ENCODE results near the gene RNF208.
A peak's percentile ranks its signal among the peaks of the same experiment; 100 is the strongest.

RNF208 gene

DNA sequence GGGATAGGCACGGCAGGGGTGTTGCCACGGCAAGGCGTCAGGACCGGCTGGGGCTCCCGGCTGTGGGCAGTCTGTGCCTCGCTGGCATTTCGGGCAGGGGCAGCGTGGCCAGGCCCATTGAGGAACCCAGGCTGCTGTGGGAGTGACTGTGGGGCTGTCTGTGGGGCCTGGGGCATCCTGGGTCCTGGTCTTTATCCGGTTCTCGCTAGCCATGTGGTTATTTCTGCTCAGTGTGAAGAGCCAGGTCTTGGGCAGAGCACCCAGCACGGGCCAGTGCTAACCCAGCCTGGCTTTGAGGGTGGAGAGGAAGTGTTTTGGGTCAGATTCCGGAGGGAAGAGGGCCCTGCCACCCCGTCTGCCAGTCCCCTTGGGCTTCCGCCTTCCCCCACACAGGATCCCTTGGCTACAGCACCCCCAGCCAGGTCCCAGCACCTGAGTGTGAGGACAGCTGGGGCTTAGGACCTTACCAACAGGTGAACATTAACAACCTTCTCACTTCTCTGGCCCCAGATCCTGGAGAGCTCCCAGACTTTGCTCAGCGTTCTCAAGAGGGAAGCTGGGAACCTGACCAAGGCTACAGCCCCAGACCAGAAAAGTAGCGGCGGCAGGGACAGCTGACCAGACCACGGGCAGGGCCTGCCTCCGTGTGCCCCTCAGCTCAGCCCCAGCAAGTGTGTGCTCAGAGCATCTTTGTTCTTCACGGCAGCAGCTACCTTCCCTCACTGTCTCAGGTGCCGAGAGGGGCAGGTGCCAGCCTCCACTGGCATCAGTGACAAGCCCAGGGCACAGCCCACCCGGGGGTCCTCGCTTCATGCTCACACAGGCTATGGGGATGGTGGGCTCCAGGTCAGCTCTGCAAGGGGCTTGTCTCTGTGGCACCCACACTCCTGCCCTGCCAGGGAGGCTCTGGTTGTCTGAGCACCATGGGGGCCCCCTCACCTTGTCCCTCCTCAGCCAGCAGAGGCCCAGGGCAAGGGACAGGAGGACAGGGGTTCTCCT is 32.4 kb downstream of the RNF208 start:
- no peak for DNase-seq

DNA sequence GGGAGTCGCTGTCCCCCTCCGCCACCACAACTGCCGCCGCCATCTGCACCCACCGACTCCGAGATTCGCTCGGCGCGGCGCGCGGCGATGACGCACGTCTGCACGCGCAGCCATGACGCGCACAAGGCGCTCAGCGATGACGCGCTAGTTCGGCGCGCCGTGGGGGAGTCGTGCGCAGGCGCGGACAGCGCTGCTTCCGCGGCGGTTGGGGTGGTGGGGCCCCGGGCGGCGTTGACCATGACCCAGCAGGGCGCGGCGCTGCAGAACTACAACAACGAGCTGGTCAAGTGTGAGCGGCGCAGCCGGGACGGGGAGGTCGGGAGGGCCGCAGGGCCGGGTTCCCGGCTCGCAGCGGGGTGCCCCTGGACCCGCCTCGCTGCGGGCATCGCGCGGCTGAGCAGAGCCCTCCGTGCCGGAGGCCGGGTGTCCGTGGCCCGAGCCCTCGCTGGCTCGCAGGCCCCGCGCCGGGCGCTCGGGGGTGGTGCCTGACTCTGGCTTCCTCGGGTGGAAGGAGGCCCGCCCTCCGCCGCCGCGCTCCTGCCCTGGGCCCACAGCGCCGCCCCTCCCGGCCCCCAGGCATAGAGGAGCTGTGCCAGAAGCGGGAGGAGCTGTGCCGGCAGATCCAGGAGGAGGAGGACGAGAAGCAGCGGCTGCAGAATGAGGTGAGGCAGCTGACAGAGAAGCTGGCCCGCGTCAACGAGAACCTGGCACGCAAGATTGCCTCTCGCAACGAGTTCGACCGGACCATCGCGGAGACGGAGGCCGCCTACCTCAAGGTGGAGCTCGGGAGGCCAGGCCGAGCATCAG is 33.3 kb downstream of the RNF208 start, which contains the start of the genes ANAPC2 and SSNA1:
Gene ANAPC2 (minus strand): TSS at position 71 of the 807 bp plus-strand sequence. CDS start 28 bp downstream, at position 43.
Gene SSNA1 (plus strand): TSS at position 187 of the 807 bp plus-strand sequence. CDS start 51 bp downstream, at position 238.
- DNase-seq = peak; percentile 66 to 70

DNA sequence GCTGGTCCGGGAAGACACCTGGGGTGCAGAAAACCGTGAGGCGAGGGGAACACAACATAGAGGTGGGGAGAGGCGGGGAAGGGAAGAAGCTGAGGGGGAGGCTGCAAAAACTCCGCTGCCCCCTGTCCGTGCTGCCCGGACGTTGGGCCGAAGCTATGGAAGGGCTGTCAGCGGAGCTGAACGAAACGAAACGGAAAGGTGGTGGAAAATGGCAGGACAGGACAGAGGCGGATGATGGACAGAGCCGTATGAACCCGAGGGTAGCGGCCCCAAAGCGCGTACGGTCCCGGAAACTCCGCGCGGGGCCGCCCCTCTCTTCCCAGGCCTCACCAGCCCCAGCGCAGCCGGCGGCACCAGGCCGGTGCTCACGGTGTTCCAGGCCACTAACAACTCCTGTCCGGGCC is 34.0 kb downstream of the RNF208 start:
- no peak for DNase-seq

DNA sequence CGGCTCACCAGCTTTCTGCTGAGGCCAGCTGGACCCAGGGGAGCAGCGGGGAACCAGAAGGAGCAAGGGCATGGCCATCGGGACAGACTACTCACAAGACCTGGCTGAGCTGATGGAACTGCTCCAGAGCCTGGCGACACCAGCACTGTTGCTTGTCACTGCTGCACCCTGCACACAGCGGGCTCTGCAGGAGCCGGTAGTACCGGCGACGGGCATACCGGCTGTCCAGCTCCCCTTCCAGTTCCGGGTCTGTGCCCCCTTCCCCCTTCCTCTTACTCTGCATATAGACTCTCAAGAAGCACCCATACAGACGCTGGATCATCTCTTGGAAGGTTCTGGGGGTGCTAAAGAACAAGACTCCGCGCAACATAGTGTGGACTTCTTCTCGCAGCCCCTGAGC is 34.7 kb downstream of the RNF208 start:
- no peak for DNase-seq

DNA sequence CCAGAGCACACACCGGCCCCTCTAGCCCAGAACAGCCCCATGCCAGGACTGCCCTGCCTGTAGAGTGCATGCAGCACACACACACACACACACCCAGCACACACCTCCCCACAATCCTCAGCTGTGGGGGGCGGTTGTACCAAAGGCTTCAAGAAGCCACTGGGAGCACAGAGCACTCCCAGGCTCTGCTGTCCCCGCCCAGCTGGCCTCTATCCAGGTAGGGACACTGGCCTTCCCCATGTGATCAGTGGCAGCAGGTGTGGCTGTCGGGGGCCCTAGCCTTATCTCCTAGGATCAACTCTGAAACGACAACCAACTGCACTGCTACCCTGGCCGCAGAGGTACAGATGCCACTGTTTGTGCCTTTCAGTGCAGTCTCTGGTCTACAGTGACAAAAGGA is 35.7 kb downstream of the RNF208 start:
- no peak for DNase-seq

DNA sequence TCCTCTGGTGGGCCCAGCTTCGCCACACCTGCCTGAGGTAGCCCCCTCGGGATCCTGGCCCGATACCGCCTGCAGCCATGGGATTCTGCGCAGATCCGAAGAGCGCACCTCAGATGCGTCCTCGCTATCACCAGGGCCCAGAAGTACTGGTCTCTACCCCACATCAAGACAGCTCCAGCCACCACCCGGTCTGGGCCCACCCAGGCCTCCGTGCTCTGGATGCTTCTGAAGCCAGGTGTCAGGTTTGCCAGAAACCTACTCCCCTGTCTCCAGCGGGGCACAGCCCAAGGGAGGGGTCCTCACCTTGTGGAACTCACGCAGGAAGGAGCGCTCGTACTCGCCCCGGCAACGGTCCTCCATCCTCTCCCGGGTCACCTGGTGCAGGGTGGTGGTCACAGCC is 36.1 kb downstream of the RNF208 start:
- DNase-seq = no peak

DNA sequence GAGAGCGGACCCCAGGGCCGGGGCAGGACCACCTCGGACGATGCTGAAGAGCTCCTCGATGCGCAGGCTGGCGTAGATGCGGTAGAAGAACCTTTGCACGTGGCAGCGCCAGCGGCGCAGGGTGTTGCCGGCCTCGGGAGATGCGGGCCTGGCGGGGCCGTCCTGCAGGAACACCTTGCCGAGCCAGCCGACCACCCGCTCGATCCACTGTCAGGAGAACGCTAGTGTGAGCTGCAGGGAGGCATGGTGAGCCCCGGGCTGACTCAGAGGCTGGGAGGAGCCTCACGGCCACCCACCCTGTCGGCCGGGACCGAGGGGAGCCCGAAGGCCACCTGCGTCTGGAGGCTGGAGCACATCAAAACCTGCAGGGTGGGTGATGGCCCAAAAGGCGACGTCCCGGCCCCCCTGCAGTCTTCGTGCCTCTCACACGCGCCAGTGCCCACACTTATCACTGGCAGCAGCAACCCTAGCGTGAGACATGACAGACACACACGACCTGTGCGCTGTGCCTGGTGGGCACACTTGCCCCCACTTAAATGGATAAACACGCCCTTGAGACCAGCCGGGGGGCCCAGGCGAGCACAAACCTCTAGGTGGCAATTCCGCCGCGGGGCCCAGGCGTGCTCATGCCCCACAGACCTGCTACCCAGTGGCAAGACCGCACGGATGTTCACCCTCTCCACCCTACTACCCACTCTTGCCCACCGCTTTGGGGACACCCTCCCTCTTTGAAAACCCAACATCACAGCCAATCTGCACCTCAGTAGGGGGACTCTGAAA is 37.0 kb downstream of the RNF208 start:
- no peak for DNase-seq

DNA sequence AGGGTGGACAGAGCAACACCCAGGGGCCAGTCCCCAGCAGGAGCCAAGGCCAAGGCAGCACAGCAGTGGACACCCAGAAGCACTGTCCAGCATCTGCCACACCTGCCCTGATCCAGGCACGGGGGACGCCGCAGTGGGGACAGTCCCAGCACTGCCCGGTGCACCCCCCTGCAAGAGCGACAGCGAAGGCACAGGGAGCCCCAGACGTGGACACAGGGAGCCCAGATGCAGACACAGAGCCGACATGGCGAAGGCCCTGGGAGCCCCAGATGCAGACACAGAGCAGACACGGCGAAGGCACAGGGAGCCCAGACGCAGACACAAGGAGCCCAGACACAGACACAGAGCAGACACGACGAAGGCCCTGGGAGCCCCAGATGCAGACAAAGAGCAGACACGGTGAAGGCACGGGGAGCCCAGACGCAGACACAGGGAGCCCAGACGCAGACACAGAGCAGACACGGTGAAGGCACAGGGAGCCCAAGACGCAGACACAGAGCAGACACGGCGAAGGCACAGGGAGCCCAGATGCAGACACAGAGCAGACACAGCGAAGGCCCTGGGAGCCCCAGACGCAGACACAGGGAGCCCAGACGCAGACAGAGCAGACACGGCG is 38.0 kb downstream of the RNF208 start:
- DNase-seq = no peak

DNA sequence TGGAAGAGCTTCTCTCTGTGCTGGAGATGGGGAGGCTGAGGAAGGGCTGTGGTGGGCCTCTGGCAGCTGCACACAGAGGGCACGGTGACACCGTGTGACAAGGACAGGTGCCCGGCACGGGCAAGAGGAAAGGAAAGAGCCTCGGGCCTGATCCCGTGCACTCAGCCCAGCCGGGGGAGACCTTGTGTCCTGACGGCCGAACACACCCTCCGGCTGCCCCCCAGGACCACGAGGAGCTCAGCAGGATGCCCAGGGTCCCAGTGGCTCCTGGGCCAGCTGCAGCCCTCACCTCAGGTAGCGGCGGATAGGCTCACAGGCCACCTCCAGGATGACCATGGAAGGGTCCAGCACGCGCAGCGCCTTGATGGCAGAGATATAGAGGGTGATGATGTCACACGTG is 39.2 kb downstream of the RNF208 start:
- DNase-seq = no peak

DNA sequence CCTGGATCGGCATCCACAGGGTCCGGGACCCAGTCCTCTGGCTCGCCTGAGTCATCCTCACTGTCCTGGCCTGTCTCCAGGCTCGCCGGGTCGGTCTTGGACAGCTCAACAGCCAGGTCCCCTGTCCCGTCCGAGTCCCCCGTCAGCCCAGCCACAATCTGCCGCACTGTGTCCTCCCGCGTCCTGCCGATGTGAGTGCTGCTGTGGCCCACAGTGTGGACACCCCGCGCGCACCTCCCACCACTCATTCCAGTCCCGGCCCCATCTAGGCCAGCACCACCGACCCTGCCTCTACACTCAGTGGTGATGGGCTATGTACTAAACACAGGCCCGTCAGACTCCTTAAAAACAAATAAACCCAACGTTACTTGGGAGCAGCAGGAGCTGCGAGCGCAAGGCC is 40.4 kb downstream of the RNF208 start:
- DNase-seq = no peak

DNA sequence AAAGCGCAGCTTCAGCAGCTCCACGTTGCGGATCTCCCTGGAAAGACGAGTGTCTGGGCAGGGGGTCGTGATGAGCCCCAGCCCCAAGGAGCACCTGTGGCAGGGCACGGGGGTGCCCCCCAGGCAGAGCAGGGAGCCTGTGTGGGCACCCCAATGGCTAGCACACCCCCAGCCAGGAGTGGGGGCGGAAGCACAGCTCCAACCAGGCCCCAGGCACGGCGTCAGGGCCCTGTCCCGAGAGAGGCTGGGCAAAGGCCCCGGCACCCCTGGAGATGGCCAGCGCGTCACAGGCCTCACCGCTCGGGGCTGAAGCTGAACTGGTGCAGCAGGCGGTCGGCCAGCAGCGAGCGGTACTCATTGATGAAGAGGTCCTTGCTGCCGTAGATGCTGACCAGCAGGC is 41.5 kb downstream of the RNF208 start:
- no peak for DNase-seq

DNA sequence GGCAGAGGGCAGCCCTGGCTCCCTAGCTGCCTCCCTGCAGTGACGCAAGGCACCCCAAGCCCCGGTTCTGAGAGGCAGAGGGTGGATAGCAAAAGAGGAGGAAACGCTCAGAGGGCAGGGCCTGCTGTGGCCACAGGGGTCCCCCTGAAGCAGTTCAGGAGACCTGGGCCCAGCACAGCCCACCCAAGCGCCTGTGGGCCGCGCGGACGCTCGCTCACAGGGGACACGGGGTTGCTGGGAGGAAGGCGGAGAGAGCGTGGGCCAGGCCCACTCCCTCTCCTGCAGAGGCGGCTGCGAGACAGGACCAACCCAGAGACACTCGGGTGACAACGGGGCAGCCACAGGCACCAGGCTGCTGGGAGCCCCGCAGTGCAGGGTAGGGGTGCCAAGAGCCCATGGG is 42.3 kb downstream of the RNF208 start:
- no peak for DNase-seq

DNA sequence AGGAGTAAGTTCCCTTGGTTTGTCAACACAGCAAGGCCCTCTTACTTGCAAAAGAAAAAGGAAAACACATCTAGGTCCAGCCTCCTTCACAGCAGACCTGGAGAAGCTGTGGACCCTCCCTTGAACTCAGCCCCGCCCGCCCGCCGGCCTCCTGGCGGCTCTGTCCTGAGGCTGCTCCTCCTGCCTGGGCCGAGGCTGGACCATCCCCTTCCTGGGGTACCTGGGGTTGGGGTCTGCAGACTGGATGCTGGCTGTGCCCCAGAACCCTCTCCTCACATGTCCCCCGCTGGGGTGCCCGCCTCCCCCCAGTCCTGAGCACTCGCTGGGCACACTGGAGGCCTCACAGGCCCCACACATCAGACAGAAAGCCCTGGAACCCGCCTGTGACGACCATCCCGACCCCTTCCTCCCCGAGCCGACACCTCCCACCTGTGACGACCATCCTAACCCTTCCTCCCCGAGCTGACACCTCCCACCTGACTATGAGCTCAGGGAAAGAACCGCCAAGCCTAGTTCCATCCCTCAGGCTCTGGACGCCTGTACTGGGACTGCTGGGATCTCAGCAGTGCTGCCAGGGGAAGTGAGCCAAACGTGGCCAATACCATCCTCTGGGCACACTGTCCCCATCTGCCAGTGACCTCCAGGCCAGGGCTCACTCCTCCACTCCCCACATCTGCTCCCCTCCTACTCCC is 43.0 kb downstream of the RNF208 start:
- DNase-seq = no peak

DNA sequence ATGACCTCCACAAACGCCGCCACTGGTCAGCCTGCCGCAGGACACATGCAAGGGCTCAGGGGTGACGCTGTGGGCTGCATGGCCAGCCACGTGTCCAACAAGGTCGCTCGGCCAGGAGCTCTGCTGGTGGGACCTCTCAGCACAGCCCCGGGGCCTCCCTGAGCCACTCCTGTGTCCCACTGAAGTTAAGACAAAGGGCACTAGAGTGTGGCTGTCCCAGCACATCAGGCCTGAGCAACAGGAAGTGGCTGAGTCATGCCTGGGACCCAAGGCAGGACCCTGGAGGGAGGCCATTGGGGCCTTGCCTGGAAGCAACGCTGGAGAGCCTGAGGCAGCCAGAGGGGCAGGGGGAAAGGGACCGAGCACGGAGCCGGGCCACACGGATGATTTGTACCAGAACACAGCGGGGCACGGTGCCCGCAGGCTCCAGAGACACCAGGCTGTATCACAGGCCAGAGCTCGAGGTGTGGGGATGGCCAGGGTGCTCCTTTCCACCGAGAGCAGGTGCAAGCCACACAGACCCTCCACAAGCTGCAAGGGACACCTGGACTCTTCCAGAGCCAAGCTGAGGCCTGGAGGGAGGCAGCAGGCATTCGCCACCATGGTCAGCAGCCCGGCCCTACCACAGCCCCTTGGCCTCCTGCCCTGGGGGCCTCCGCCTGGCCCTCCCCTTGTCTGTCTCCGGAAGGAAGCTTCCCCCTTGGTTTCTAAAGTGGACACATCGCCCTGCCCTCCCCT is 43.7 kb downstream of the RNF208 start:
- no peak for DNase-seq

DNA sequence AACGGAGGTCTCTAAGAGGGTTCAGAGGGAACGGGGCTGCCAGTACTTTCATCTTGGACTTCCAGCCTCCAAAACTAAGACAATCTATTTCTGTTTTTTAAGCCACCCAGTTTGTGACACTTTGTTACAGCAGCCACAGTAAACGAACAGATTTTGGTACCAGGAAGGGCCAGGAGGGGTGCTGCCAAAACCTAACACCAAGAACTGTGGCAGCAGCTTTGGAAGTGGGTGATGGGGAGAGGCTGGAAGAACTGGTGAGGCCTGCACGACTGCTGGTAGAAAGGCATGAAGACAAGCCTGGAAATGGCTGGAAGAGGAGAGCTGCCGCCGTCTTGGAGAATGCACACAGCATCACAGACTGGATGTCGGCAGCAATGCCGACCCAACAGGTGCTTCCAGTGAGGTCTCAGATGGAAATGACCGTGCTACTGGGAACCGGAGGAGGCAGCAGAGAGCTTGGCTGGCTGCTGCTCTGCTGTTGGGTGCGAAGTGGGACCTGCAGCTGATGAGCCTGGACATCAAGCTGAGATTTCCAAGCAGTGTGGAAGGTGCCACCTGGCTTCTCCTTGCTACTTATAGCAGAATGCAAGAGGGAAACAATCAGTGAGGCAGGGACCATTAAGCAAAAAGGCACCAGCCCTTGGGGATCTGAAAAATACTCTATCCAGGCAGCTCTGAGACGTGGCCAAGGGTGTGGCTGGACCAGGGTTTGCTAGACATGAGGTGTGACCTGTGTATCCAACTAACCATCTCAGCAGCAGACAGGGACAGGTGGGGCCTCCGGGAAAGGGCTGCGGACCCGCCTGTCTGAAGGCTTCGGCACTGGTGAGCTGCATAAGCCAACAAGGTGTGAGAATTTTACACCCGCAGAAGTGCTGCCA is 45.5 kb downstream of the RNF208 start:
- DNase-seq = peak; percentile 22 to 33

DNA sequence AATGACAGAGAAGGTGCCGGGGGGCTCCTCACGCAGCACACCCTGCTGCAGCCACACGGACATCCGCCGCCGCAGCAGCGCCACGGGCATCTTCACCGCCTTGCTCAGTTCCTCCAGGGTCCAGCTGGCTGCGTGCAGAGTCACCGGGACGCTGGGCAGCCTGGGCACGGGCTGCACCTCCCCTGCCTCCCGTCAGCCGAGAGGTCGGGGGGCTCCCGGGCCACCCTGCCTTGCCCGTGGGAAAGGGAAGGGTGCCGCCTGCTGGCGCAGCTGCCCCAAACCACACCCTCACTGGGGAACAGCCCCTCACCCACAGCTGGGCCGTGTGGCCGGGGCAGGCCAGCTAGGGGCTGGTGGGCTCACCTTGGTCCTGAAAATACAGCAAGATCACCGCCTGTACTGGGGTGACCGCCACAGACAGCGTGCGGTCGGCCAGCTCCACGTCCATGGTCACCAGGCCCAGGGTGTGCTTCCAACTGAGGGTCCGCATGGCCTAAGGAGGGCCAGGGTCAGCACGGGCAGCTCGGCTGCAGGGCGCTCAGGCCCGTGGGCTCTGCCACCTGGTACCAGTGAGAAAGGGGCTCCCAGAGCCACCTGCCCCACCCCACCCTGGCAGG is 46.6 kb downstream of the RNF208 start:
- DNase-seq = no peak

DNA sequence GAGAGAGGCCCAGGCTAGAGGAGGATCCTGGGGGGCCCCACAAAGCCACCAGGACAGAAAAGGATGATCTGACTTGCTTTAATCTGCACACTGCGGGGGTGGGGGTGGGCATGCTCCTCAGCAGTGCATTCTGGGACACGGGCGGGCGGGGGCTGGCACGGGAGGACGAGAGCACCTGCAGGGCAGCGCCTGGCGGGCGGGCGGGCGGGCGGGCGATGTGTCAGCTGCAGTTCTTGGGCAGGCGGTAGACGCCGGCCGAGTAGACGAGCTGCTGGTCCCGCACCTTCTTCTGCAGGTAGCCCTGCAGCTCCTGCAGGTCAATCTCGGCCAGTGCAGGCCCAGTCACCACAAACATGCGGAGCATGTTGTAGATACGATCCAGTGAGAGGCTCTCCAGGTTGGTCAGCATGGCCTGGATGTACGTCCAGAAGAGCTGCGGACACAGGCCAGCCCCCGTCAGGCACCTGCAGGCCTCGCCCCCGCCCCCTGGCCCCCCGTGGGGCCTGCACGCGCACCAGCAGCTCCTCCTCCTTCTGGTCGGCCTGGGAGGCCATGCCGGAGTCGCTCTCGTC is 47.2 kb downstream of the RNF208 start:
- no peak for DNase-seq

DNA sequence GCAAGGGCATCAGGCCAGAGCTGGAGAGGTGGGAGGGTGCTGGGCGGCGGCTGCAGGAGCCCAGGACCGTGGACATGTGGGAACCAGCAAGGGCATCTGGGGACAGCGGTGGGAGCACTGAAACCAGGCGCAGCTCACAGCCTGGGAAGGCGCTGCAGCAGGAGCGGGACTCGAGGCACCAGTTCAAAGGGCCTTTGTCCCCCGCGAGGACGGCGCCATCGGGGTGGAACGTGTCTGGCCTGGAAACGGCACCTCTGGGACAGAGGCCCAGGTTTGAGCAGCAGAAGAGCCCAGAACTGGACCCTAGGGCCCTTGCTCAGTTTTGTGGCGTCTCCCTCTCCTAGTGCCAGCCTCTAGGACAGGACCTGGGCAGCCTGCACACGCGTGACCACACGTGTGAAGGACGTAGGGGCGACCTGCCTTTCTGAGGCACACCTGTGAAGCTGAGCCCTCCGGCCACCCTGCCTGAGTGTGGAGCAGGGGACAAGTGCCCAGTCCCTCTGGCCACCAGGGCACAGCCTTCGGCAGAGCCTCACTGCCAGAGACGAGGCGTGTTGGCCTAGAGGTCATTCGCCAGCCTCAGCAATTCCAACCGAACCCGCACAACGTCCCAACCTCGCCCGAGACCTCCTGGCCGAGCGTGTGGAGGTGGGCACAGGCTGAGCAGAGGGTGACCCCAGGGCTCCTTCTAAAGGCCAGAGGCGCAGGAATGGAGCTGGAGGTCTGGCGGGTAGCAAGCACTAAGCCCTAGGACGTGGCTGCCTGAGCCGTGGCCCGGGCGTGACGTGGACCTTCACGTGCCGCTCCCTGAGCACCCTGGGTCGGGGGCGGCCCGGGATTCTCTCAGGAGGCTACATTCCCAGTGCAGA is 48.0 kb downstream of the RNF208 start:
- DNase-seq = no peak
